ENCODE results near the gene ATP2C2.

Gene ATP2C2

GRCh38 chr16:84511180-84511800 is 143.0 kb downstream of the ATP2C2 start:
- Histone ChIP-seq H3K27ac (no peak overlapping the region), H3K4me3 (no peak overlapping the region), H3K36me3 (no peaks in the 10 kb centered on the region), H3K27me3 (no peaks in the 10 kb centered on the region), H3K9me3 (no peaks in the 10 kb centered on the region), H3K4me1 (peaks cover 0 to 4% (median 2%) of the 10 kb centered on the region in 4 donors)
- TF ChIP-seq, protein P1, sequence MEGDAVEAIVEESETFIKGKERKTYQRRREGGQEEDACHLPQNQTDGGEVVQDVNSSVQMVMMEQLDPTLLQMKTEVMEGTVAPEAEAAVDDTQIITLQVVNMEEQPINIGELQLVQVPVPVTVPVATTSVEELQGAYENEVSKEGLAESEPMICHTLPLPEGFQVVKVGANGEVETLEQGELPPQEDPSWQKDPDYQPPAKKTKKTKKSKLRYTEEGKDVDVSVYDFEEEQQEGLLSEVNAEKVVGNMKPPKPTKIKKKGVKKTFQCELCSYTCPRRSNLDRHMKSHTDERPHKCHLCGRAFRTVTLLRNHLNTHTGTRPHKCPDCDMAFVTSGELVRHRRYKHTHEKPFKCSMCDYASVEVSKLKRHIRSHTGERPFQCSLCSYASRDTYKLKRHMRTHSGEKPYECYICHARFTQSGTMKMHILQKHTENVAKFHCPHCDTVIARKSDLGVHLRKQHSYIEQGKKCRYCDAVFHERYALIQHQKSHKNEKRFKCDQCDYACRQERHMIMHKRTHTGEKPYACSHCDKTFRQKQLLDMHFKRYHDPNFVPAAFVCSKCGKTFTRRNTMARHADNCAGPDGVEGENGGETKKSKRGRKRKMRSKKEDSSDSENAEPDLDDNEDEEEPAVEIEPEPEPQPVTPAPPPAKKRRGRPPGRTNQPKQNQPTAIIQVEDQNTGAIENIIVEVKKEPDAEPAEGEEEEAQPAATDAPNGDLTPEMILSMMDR (IDR thresholded peaks at IDR 0.05) = peak; percentile 93 to 96
- DNase-seq = peak; percentile 83 to 89
- intact Hi-C loops (cut with DNase I; ENCODE audit: low total_unique reads) = loop anchor here (5.0 kb wide), 2 partner anchors 211 to 226 kb away; no protein-coding TSS in a partner anchor

GRCh38 chr16:84511831-84512230 is 143.5 kb downstream of the ATP2C2 start:
- TF ChIP-seq, protein P1 (IDR thresholded peaks at IDR 0.05) = no peak
- DNase-seq = peak; percentile 18 to 64
- no peaks in the 10 kb centered on the region for H3K27me3 ChIP-seq
- intact Hi-C loops (cut with DNase I; ENCODE audit: low total_unique reads) = loop anchor here (2.0 to 5.0 kb wide), 3 partner anchors 109 to 225 kb away; no protein-coding TSS in a partner anchor
- no peaks in the 10 kb centered on the region for H3K36me3 ChIP-seq
- no peaks in the 10 kb centered on the region for H3K9me3 ChIP-seq
- no peak overlapping the region for H3K27ac ChIP-seq
- peaks cover 0 to 4% (median 0%) of the 10 kb centered on the region in 4 donors for H3K4me1 ChIP-seq
- H3K4me3 ChIP-seq = no peak overlapping the region

GRCh38 chr16:84513123-84513522 is 144.8 kb downstream of the ATP2C2 start:
- peak in 1 of 2 donors; percentile 14 for DNase-seq
- intact Hi-C loops (cut with DNase I; ENCODE audit: low total_unique reads) = loop anchor here (2.0 to 5.0 kb wide), 3 partner anchors 108 to 224 kb away; no protein-coding TSS in a partner anchor
- TF ChIP-seq, protein P1 (IDR thresholded peaks at IDR 0.05) = no peak
- Histone ChIP-seq H3K36me3 (no peaks in the 10 kb centered on the region), H3K9me3 (no peaks in the 10 kb centered on the region), H3K27ac (no peak overlapping the region), H3K4me3 (no peak overlapping the region), H3K27me3 (no peaks in the 10 kb centered on the region), H3K4me1 (peaks cover 0 to 4% (median 0%) of the 10 kb centered on the region in 4 donors)

DNA sequence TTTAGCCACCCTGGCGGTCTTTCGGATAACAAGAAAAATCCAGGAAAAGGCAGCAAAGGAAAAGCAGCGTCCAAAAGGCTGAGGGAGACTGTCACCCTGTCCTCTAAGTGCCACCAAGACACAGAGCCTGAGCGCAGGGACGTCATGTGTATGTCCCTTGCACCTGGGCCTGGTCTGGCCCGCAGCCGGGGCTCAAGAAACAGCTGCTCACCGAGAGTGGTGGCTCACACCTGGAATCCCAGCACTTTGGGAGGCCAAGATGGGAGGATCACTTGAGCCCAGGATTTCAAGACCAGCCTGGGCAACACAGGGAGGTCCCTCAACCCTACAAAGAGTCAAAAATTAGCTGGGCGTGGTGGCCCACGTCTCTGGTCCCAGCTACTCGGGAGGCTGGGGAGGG is 145.3 kb downstream of the ATP2C2 start:
- intact Hi-C loops (cut with DNase I; ENCODE audit: low total_unique reads) = loop anchor here (2.0 to 5.0 kb wide), 3 partner anchors 107 to 224 kb away; no protein-coding TSS in a partner anchor
- peaks cover 0 to 4% (median 0%) of the 10 kb centered on the region in 4 donors for H3K4me1 ChIP-seq
- DNase-seq = peak in 1 of 2 donors; percentile 5

More for the DNA sequence above, 145.3 kb downstream of the ATP2C2 start:
- Histone ChIP-seq H3K27me3 (no peaks in the 10 kb centered on the region), H3K9me3 (no peaks in the 10 kb centered on the region), H3K4me3 (no peak overlapping the region), H3K36me3 (no peaks in the 10 kb centered on the region), H3K27ac (no peak overlapping the region)
- TF ChIP-seq, protein P1 (IDR thresholded peaks at IDR 0.05) = no peak

Data from tibial artery (tissue), 4 donors.